NCI-H345 treated with DMSO at 0.1 percent for 48 hours (cell line): Measurements from ENCODE around the gene ZNG1B.
"Not testable (repeated sequence)": the region's sequence is repeated elsewhere in the genome, so short reads cannot be mapped to it uniquely, and the experiment has no call there.

Experiments
- DNase-seq: peaks from one replicate; lab custom pipeline; 2025; ENCODE audit not compliant: unreplicated experiment; lab: John Stamatoyannopoulos, UW

Gene ZNG1B

DNA sequence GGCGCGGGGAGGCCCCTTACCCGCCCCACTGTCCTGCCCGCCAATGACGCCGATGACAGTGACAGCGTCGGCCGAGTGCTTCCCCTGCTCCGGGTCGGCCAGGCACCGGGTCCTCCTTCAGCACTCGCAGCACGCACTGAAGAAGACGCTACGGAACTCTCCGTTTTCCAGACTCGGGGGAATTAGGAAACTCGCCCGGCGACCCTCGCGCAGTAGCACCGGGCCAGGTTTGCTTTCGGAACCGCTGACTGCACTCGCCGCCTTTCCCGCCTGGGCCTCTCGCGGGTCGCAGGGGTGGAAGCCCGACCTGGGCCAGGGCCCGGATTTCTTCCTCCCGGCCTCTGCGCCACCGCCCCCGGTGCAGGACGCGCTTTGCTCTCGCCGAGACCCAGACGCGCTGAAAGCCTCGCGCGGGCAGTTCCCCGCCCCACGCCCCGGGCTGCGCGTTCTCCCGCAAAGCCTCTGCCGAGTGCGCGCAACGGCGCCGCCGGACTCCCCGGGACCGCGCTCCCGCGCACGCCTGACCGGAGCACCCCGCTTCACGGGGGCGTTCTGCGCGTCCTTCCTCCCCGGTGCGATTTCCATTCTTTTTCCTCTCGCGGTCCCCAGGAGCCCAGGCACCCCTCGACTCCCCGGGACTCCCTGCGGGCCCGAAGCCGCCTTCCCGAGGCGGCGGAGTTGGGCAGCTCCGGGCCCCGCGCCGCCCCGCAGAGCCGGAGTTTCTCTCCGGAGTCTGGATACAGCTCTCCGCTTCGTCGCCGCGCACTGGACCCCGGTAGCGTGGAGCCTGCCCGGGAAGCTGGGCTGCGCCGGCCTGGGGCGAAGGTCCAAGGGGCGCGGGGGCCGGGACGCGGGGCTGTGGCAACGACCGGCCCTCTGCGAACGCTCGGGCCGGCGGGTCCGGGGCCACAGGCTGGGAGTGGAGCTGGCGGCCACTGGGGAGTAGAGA, 65.9 kb downstream of the ZNG1B start:
- DNase-seq, result not testable (repeated sequence)

DNA sequence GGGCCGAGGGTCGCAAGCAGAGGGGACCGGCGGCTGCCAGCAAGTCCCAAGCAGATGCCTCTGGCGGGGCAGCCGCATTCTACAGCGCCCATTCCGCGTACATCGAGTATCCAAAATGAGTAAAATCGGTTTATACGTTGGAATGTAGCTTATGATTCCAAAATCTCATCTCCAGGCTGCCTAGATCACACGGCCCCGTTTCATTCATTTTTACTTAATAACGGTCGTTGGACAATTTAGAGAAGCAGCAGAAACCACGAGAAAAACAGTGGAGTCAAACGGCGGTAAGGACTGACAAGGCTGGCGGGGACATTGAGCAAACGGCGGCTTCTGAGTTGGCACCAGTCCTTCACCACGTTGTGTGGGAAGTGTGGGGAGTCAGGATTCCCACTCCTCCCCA, 66.6 kb downstream of the ZNG1B start:
- DNase-seq, result not testable (repeated sequence)

DNA sequence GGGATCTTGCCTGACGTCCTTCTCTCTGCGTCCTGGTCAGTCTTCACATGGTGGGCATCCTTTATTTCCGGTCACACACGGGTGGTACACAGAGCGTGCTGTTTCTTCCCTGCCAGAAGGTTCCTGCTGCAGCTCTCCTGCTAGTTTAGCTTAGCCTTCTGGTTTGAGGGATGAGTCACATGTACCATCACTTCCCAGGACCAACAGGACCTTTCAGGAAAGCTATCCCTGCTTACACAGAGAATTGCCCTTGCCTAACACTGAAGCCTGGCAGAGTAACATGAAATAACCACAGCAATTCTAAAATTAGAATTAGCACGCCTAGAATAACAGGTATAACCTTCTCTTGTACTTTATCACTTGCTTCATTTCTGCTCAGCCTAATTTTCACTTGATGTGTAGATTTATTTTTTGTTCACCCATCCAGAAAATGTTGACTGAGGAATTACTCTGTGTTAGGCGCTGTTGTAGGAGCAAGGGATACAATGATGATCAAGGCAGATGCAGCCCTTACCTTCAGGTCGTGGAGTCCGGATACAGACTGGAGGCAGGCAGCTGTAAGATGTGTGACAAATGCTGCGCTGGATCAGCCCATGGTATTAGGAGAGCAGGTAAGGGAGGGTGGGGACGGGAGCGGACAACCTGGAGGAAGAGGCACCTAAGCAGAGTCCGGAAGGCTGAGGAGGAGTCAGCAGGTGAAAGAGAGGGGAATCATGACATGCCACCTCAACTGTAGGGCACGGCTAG, 70.1 kb downstream of the ZNG1B start:
- DNase-seq, result not testable (repeated sequence)

DNA sequence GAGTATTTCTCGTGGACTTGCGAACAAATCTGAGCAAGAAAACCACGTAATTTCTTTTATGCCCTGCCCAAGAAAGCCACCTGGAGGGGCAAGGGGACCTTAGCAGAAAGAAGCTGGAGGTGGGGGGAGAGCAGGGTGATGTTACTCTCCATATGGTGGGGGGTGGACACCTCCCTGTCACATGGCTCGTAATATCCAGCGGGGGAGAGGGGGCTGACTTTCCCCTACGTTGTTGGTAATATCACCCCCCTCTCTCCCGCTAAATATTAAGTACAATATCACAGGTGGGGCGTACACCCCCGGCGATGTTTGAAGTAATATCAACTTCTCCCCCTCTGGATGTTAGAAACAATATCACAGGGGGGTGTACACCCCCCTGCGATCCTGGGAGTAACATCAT, 70.7 kb downstream of the ZNG1B start:
- not testable (repeated sequence) for DNase-seq

DNA sequence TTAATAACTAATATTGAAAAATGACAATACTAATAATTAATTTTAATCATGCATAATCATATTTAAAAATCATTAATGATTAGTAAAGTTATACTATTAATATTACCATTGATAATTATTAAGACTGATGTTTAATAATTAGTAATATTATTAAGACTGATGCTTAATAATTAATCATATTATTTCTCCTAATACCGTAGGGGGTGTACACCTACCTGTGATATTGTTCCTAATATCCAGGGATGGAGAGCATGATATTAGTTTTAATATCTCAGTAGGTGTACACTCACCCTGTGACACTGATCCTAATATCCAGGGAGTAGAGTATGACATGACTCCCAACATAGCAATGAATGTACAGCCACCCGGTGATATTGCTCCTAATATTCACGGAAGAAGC, 73.4 kb downstream of the ZNG1B start:
- DNase-seq, result not testable (repeated sequence)

DNA sequence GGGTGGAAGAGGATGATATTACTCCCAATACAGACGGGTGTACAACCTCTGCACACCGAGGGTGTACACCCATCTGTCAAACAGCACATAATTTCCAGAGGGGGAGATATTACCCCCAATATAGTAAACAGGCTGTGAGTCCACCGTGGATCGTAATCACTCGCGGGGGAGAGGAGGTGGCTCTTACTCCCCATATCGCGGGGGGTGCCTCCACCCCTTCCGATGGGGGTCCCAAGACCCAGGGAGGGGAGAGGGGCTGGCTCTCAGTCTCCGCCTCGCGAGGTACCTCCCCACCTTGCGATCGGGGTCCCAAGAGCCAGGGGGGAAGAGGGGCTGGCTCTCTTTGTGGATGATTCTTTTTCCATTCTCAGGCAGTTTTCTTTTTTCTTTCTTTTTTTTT, 74.4 kb downstream of the ZNG1B start:
- not testable (repeated sequence) for DNase-seq

DNA sequence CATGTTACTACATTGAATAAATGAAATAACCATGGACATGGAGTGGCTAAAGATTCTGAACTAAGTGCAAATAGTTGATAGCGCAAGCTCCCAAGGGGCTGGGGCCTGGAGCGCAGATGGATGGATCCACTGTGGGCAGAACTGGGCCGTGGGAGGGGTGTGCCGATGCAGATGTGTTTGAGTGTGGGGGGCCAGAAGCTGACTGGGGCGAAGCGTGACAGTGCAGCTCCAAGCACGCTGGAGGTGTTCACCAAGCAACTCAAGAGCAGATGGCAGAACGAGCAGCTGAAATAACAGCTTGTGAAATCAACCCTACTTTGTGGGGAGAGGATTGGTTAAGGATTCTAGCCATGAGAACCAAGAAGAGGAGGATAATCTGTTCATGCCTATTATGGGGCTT, 78.0 kb downstream of the ZNG1B start:
- not testable (repeated sequence) for DNase-seq

DNA sequence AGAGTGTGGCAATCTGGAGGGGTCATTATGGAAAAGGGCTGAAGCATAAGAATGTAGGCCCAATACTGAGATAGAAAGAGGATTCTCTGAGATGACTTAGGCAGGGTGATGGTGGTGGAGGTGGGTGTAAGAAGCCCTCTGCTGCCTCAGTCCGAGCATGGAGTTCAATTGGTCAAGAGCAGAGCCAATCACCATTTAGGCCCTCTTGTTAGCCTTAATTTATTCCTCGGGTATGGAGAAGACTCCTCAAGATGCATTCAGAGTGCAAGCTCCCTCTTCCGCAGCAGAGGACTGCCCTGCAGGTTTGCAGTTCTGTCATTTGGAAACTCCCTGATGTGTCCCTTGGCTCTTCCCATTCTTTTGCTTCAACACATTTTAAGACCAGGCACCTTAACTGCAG, 78.5 kb downstream of the ZNG1B start:
- DNase-seq, result not testable (repeated sequence)

DNA sequence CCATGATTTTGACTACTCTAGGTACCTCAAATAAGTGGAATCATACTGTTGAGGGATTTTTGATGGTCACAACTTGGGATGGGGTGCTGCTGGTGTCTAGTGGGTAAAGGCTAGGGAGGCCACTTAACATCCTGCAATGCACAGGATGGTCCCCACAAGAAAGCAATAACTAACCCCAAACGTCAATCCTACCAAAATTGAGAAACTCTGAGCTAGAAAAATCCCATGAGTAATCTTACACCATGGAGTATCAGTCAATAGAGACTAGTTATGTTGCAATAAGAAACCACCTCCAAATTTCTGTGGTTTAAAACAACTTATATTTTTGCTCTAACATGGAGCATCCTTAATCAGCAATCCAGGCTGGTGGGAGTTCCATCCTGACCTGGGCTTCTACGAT, 79.5 kb downstream of the ZNG1B start:
- DNase-seq, result not testable (repeated sequence)

DNA sequence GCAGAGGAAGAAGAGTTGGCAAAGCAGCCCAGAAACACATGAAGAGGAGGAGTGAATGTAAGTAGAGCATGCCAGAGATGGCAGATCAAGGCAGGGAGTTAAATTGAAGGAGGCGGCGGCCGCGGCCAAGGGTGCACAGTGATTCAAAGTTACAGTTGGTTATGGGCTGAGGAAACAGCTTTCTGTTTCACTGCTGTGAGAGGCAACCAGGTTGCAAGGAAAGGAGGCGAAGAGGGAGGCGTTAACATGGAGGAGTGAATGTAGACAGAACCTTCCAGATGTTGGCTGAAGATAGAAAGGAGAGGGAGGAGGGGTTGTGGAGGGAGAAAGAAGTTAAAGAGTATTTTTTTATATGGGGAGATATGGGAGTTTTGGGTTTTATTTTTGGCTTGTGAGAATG, 83.3 kb downstream of the ZNG1B start:
- not testable (repeated sequence) for DNase-seq

DNA sequence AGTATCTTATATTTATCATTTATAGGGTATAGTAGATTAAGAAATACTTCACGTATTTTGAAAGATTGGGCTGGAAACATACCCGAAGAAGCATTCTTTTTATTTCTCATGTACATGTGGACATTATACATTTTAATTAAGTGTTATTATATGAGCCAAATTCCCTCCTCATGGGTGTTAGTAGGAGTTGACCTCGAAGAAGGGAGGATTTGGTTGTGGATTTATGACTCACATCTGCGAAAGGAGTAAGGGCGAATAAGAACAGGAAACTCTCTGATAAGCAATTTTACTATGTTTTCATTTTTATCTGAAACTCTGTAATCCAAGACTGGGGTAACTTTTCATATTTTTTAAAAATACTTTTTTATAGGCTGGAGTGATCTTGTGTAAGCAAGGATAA, 84.0 kb downstream of the ZNG1B start:
- not testable (repeated sequence) for DNase-seq

DNA sequence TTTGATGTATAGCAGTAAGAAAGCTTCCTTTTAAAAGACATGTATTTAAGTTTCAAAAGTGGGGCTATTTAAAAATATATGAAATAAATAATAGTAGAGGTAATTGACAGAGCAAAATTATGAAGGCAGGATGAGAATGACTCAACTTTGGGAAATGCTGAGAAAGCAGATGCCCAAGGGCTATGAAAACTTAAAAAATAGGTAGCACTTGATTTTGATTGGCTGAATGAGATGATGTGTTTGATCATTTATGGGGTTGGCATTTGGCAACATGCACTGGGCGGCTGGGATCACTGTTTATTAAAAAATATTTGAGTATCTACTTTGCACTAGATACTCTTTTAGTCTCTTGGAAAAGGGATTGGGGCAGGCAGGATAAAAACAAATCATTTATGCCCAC, 87.5 kb downstream of the ZNG1B start:
- DNase-seq, result not testable (repeated sequence)

DNA sequence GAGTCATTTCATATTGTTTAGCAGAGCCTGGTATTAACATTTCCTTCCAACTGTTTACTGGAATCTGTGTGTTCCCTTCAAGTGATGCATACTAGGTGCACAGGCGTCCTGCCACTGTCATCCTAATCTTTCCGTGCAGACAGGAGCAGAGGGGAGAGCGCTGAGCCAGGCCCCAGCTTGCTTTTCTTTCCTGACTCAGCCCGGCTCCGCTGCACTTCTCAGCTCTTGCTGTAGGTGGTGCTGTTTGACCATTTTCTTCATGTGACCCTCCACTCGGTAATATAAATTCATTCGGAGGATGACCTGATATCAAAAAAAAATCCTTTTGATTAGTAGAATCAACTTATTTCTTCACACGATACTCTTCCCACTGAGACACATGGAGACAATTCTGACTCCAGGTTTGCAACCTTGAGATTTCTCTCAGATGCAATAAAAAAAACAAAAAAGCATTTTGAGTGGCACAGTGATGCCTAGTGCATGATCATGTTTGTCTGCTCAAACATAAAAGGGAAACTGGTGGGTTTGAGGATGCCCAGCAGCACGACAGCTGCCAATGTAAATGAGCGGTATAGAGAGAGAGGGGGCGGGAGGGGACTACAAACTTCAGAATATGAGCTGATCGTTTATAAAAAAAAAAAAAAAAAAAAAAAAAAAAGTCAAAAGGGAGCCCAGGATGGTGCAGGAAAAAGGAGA, 90.0 kb downstream of the ZNG1B start:
- not testable (repeated sequence) for DNase-seq

DNA sequence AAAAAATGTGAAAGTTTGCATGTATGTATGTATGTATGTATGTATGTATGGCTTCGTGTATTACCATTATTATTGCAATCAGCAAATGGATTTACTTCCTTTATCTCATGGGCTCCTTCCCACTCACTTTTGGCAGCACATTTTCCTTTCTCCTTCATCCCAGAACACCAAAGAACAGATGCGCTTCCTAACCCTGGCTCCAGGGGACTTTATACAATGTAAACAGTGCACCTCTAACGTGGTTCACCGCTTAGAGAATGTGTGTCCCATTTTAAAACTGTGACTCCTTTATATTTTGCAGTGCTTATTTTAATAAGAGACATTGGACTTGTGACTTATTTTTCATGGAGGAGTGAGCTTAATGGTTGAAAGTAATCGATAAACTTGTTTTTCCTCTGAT, 90.6 kb downstream of the ZNG1B start:
- DNase-seq, result not testable (repeated sequence)

DNA sequence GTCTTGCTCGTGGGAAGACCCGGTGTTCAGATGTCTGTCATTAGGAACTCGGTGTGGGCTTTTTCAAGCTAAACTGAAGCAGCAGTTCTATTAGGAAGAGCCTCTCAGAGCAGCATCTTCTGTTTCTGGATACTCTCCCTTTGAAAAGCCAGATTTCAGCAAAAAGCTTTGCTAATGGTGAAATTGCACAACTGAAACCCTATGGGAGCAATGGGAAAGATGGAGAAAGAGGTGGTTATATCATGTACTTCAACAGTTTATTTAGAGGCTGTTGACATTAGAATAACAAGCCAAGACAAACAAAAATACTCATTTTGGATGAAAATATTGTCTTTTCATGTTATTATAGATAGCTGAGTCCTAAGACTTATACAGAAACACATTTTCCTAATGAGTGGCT, 91.4 kb downstream of the ZNG1B start:
- DNase-seq, result not testable (repeated sequence)

DNA sequence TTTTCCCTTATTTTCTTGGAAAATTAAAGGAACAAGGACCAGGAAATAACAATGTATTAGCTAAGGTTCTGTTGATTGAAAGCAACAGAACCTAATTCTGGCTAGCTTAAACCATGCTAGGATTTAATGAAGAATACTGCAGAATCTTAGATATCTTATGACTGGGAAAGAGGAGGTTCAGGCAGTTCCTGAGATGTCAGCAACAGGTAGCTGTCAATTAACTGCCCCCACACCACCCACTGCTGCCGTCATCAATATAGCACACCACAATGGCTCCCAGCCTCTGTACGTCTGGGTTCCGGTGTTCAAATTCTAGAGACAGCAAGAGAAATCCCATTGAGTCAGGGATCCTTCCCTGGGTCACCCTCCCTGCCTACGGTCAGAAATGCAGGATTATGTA, 95.5 kb downstream of the ZNG1B start:
- not testable (repeated sequence) for DNase-seq

DNA sequence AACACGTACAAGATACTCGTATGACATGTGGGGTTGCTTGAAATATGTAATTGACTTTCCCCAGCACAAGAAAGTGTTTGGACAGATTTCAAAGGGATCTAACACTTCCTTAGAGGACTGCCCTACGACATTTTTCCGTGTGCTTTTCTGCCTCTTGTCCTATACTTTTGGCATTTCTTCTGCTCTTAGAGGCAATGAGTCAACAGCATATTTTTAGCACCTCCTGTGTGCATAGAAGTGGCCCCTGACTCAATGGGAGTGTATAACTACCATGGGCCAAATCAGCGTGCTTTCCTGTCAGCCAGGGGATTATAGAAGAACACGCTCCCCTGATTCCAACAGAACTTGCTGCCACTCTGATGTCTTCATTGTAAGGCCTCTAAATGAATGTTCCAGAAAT, 99.1 kb downstream of the ZNG1B start:
- not testable (repeated sequence) for DNase-seq

DNA sequence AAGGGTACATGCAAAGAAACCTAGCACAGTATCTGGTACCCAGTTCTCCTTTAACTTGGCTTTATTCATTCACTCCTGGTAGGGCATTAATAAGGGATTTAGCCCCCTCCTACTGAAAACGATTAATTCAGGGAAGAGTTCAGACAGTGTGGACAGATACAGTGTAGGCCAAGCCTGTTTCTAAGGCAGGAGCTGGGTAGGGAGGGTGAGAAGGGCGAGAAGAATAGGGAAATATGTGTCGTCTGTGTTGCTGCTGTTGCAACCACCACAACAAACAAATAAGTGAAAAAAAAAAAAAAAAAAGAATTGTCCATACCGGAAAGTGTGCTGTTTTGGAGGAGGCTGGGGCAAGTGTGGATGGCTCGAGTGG, 103.3 kb downstream of the ZNG1B start:
- DNase-seq, result not testable (repeated sequence)

DNA sequence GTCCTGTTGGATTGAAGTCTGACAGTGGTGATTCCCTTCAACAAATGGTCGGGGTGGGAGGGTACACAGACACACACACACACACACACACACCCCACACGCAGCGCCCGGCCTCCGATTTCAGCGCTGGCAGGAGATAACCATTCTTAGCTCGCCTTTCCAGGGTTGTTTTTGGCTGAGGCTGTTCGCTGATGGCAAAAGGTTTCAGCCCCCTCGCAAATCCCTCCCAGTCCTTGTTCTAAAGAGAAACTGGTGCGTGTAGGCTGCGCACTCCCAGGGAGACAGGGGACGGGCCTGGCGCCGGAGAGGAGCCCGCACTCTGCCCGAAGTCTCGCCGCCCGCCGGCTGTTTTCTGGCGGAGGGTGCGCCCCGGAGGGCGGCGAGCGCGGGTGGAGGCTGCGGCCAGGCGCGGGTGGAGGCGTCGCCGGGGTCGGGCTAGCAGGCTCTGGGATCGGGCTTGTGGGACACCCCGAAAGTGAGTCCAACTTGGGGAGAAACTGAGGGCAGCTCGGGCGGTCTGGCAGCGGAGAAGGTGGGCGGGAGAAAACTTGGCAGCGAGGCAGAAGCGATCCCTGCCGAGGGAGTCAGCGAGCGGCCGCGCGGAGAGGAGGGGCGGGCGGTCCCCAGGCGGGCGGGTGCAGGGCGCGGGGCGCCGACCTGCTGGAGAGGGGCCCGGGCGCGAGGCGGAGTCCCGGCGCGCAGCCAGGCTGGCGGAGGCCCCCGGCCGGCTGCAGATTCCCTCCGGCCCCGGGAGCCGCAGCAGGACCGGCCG, 103.9 kb downstream of the ZNG1B start:
- DNase-seq, result not testable (repeated sequence)

DNA sequence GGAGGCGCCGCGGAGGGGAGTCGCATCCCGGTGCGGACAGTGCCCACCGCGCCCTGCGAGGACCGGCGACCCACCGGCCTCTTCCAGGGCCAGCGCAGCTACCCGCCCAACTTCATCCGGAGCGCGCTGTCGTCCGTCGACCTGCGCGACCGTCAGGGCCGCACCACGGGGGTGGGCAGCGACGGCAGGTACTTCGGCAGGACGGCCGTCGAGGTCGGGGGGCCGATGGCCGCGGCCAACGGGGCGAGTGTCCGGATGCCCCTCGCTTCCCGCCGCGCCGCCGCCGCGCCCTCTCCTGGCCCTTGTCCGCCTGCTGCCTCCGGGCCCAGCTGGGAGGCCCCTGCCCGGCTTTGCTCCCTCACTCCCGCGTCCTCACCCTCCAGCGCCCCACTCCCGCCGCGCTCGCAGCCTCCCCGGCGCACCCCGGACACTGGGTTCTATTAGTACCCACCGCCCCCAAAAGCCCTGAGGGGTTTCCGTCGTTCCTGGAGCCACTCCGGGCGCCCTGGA, 104.5 kb downstream of the ZNG1B start:
- not testable (repeated sequence) for DNase-seq
